Measurements from ENCODE around the gene CTU2.

CTU2 gene

GRCh38 chr16:88706965-88707826, 893 bp downstream of the CTU2 start:
- H3K27ac ChIP-seq (replicated peaks): peak overlapping the region; percentile 43
- DNase-seq (ENCODE audit: low read depth in 1 of 2, low spot score in 1 of 2): no peak
- no peaks in the 10 kb centered on the region for H3K27me3 ChIP-seq (ENCODE audit: insufficient read depth, poor library complexity, severe bottlenecking)
- peak overlapping the region; percentile 90 for H3K4me3 ChIP-seq (replicated peaks; ENCODE audit: insufficient read depth, low read length)
- TF ChIP-seq REST (IDR thresholded peaks at IDR 0.05; ENCODE audit: insufficient replicate concordance, low read depth) (no peak), POLR2AphosphoS5 (IDR thresholded peaks at IDR 0.05; ENCODE audit: low read depth) (no peak), GABPA (IDR thresholded peaks at IDR 0.05; ENCODE audit: low read depth) (no peak), CTCF (IDR thresholded peaks at IDR 0.05; ENCODE audit: insufficient read depth, low read length) (no peak), SPI1 (IDR thresholded peaks at IDR 0.05; ENCODE audit: borderline replicate concordance, low read depth) (no peak)

- H3K27me3 ChIP-seq (ENCODE audit: insufficient read depth, poor library complexity, severe bottlenecking): no peaks in the 10 kb centered on the region
- no peak overlapping the region for H3K4me3 ChIP-seq (replicated peaks; ENCODE audit: insufficient read depth, low read length)
- H3K27ac ChIP-seq (replicated peaks): no peak overlapping the region
- DNase-seq (ENCODE audit: low read depth in 1 of 2, low spot score in 1 of 2): no peak
- no peak for TF ChIP-seq SPI1 (IDR thresholded peaks at IDR 0.05; ENCODE audit: borderline replicate concordance, low read depth)
- no peak for TF ChIP-seq CTCF (IDR thresholded peaks at IDR 0.05; ENCODE audit: insufficient read depth, low read length)
- TF ChIP-seq GABPA (IDR thresholded peaks at IDR 0.05; ENCODE audit: low read depth): no peak
- TF ChIP-seq POLR2AphosphoS5 (IDR thresholded peaks at IDR 0.05; ENCODE audit: low read depth): no peak
- no peak for TF ChIP-seq REST (IDR thresholded peaks at IDR 0.05; ENCODE audit: insufficient replicate concordance, low read depth)
Observed at GRCh38 chr16:88710556-88710955, 4.3 kb downstream of the CTU2 start.

GRCh38 chr16:88711750-88712340, 5.5 kb downstream of the CTU2 start:
- DNase-seq (ENCODE audit: low read depth in 1 of 2, low spot score in 1 of 2): no peak
- Histone ChIP-seq H3K27ac (replicated peaks) (no peak overlapping the region), H3K4me3 (replicated peaks; ENCODE audit: insufficient read depth, low read length) (no peak overlapping the region), H3K27me3 (ENCODE audit: insufficient read depth, poor library complexity, severe bottlenecking) (no peaks in the 10 kb centered on the region)
- TF ChIP-seq CTCF (IDR thresholded peaks at IDR 0.05; ENCODE audit: insufficient read depth, low read length): no peak
- no peak for TF ChIP-seq GABPA (IDR thresholded peaks at IDR 0.05; ENCODE audit: low read depth)
- TF ChIP-seq SPI1 (IDR thresholded peaks at IDR 0.05; ENCODE audit: borderline replicate concordance, low read depth): no peak
- TF ChIP-seq POLR2AphosphoS5 (IDR thresholded peaks at IDR 0.05; ENCODE audit: low read depth): no peak
- no peak for TF ChIP-seq REST (IDR thresholded peaks at IDR 0.05; ENCODE audit: insufficient replicate concordance, low read depth)

Measured in HL-60 (cell line).